ENCODE data around the gene NECAB3. TPM values are rescaled to one million over a fixed set of nuclear protein-coding genes. Genes with fewer than 3 reads are reported as not detected.

NECAB3 gene
- total RNA-seq, 2 experiments from 2014 or later, result 21.0 to 22.7 TPM

GRCh38 chr20:33667245-33667675 lies 7.0 kb downstream of the NECAB3 start:
- ChIA-PET CTCF (interaction anchor here (0.6 to 5.5 kb wide), 39 partner anchors 8 to 375 kb away, joined by 3 to 55 read pairs (median 6); partner anchors contain the start of genes CBFA2T2, CDK5RAP1, NECAB3 and PXMP4), POLR2A (interaction anchor here (0.8 to 3.0 kb wide), 12 partner anchors 10 to 326 kb away, joined by 3 to 21 read pairs (median 10); partner anchors contain the start of genes CBFA2T2, E2F1, RALY and SNTA1)
- H3K9me3 Mint-ChIP-seq, result no peaks in the 10 kb centered on the region
- H3K36me3 Mint-ChIP-seq, result no peaks in the 10 kb centered on the region
- intact Hi-C loops (cut with micrococcal nuclease), result loop anchor here (5.0 kb wide), 2 partner anchors 225 to 265 kb away; partner anchors contain the start of genes CDK5RAP1 and SNTA1
- peak overlapping the region; percentile 71 for H3K27ac Mint-ChIP-seq
- peak overlapping the region; percentile 78 for H3K4me3 Mint-ChIP-seq
- H3K27me3 Mint-ChIP-seq, result no peaks in the 10 kb centered on the region
- peak; percentile 64 for DNase-seq
- peaks cover 37% of the 10 kb centered on the region for H3K4me1 Mint-ChIP-seq (ENCODE audit: low read depth)

DNA sequence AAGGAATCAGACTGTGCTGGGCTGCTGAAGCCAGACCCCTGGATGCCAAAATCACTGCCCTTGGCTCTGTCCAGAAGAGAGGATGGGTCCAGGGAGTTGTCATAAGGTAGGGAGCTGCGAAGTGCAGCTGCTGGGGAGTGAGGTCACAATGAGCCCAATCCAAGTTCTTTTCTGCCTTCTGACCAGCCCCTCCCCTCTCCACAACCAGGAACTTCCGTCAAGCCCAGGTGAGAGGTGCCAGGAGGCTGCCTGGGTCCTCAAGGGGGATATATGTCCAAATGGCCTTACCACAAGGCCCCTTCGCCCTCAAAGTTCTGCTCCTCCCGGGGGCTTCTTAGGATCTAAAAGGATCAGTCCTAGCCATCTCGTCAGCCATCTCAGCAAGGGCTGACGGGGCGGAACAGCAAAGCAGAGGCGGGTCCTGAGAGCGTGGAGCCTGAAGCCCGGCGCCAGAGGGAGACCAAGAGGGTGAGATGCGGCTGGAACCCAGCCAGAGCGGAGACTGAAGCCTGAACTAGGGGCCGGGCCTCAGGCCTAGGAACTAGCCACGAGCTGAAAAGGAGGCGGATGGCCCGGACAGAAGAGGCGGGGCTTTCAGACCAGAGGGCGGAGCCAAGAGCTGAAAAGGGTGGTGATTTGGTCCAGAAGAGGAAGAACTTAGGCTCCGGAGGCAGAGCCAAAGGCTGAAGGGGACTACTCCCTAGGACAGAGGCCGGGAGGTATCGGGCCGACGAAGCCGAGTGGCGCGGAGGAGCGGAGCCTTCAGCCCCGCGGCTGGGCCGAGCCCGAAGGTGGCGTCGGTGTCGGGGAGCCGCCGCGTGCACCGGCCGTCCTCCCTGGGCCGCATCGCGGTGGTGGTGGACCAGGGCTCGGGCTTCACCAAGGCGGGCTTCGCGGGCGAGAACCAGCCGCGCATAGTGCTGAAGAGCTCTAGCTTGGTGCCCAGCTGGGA lies 7.7 kb downstream of the NECAB3 start, which contains the start of gene ACTL10:
Gene ACTL10 (plus strand): TSS at position 651 of the 952 bp plus-strand sequence. CDS start 555 bp downstream, outside the sequence.
- ChIA-PET POLR2A (interaction anchor here (0.8 to 3.0 kb wide), 10 partner anchors 11 to 223 kb away, joined by 3 to 21 read pairs (median 10); partner anchors contain the start of genes CBFA2T2, E2F1, SNTA1 and ZNF341), CTCF (interaction anchor here (0.9 to 5.5 kb wide), 25 partner anchors 9 to 265 kb away, joined by 3 to 55 read pairs (median 9); partner anchors contain the start of genes CBFA2T2, CDK5RAP1, NECAB3 and PXMP4)
- Mint-ChIP-seq H3K27ac (peak within 1 kb of the TSS; percentile 90), H3K4me1 (ENCODE audit: low read depth) (peaks cover 38% of the 10 kb centered on the region), H3K36me3 (no peaks in the 10 kb centered on the region), H3K27me3 (no peaks in the 10 kb centered on the region), H3K9me3 (no peaks in the 10 kb centered on the region), H3K4me3 (peak within 1 kb of the TSS; percentile 80)
- intact Hi-C loops (cut with micrococcal nuclease), result loop anchor here (1.0 to 5.0 kb wide), 3 partner anchors 14 to 264 kb away; partner anchors contain the start of genes CDK5RAP1 and SNTA1
- DNase-seq, result peak; percentile 93

DNA sequence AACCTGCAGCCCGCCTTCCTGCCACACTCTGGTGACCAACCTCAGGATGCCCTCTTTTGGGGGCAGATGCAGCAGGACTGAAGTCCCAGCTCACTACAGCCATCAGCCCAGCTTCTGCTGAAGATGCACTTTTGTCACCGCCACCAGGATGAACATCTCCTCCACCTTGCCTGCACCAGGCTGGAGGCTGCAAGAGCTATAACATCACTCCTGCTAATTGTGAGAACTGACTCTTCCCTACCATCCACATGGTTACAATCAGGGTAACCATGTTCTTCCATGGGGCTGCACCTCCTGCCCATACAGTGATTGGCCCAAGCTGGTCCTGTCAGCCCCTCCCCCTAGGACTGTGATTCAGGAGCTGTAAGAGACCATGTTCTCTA lies 9.5 kb downstream of the NECAB3 start:
- Mint-ChIP-seq H3K4me3 (peak overlapping the region; percentile 82), H3K4me1 (ENCODE audit: low read depth) (peaks cover 38% of the 10 kb centered on the region), H3K36me3 (no peaks in the 10 kb centered on the region), H3K27ac (peak overlapping the region; percentile 89), H3K9me3 (no peaks in the 10 kb centered on the region), H3K27me3 (no peaks in the 10 kb centered on the region)
- POLR2A ChIA-PET, result interaction anchor here (0.6 to 2.5 kb wide), 8 partner anchors 8 to 447 kb away, joined by 3 to 18 read pairs (median 8); partner anchors contain the start of genes CBFA2T2 and EIF2S2
- DNase-seq, result peak; percentile 60
- intact Hi-C loops (cut with micrococcal nuclease), result loop anchor here (5.0 kb wide), 2 partner anchors 222 to 262 kb away; partner anchors contain the start of genes CDK5RAP1 and SNTA1
- CTCF ChIA-PET, result interaction anchor here (2.1 to 5.5 kb wide), 4 partner anchors 13 to 207 kb away, joined by 6 to 55 read pairs (median 22); partner anchors contain the start of gene CBFA2T2

DNA sequence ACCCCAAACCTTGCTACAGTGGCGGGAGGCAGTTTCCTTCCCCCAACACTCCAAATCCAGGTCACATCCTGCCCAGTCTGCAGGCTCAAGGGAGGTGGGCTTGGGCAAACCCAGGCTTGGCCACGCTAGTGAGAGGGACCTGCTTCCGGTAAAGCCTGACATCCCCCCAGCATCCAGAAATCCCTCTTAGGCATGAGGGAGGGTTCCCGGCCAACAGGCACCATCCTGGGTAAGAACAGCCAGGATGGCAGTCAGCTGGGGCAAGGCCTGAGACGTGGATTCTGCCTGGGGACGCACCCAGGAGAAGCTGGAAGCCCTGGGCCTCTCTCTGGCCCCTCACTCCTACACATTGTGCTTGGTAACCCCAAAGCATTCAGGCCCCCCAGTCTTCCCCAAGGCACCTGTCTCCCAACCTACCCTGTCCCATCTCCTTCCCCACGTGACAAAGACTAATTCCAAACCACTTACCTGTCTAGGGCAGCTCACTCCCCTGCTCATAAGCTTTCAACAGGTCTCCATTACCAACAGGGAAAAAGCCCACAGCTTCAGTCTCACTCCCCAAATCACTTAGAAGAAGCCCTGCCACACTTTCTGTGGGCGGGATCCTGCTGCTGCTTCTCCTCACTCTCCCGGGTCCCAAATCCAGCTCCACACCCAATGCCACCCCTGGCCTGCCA lies 10.0 kb downstream of the NECAB3 start:
- Mint-ChIP-seq H3K4me3 (peak overlapping the region; percentile 82), H3K36me3 (no peaks in the 10 kb centered on the region), H3K9me3 (no peaks in the 10 kb centered on the region), H3K27ac (peak overlapping the region; percentile 89), H3K4me1 (ENCODE audit: low read depth) (peaks cover 38% of the 10 kb centered on the region), H3K27me3 (no peaks in the 10 kb centered on the region)
- ChIA-PET POLR2A (interaction anchor here (0.6 to 2.5 kb wide), 11 partner anchors 8 to 448 kb away, joined by 3 to 18 read pairs (median 5); partner anchors contain the start of genes CBFA2T2 and EIF2S2), CTCF (interaction anchor here (2.1 to 5.5 kb wide), 5 partner anchors 11 to 206 kb away, joined by 6 to 55 read pairs (median 14); partner anchors contain the start of gene CBFA2T2)
- intact Hi-C loops (cut with micrococcal nuclease), result no loop called here
- DNase-seq, result no peak

GRCh38 chr20:33663161-33664084 lies 10.8 kb downstream of the NECAB3 start:
- POLR2A ChIA-PET, result interaction anchor here (0.9 to 2.5 kb wide), 13 partner anchors 8 to 449 kb away, joined by 3 to 18 read pairs (median 5); partner anchors contain the start of genes CBFA2T2 and EIF2S2
- Mint-ChIP-seq H3K27me3 (no peaks in the 10 kb centered on the region), H3K27ac (peak overlapping the region; percentile 89), H3K4me1 (ENCODE audit: low read depth) (peaks cover 32% of the 10 kb centered on the region), H3K9me3 (no peaks in the 10 kb centered on the region), H3K4me3 (peak overlapping the region; percentile 82), H3K36me3 (no peaks in the 10 kb centered on the region)
- DNase-seq, result peak; percentile 90
- intact Hi-C loops (cut with micrococcal nuclease), result loop anchor here (2.0 kb wide), 1 partner anchor 23 kb away; the partner anchor contains the start of gene E2F1
- CTCF ChIA-PET, result interaction anchor here (0.7 to 2.5 kb wide), 8 partner anchors 10 to 206 kb away, joined by 3 to 14 read pairs (median 6); partner anchors contain the start of genes CBFA2T2 and ZNF341

DNA sequence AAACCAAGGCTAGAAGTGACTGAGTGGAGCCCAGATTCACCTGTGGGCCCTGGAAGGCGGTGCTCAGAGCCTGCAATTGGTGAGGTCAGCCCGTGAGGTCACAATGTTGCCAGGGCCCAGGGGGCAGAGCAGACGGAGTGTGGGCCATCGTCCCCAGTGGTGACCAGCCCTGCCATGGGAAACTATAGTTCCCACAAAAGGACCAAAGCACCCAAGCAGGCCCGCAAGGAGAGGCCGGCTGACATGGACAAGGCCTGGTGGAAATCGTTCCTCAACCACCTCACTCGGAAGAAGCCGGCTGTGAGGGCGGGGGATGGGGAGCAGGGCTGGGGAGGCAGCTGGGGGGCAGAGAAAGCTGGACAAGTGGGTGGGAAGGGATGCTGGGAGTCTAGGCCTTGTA lies 12.1 kb downstream of the NECAB3 start, which contains the start of gene C20orf144:
Gene C20orf144 (plus strand): TSS at position 156 of the 400 bp plus-strand sequence. CDS start 19 bp downstream, at position 175.
- H3K9me3 Mint-ChIP-seq, result no peaks in the 10 kb centered on the region
- intact Hi-C loops (cut with micrococcal nuclease), result loop anchor here (2.0 kb wide), 1 partner anchor 25 kb away; the partner anchor contains the start of gene E2F1
- H3K36me3 Mint-ChIP-seq, result no peaks in the 10 kb centered on the region
- ChIA-PET CTCF (interaction anchor here (1.5 to 2.5 kb wide), 2 partner anchors 9 to 172 kb away, joined by 6 to 14 read pairs; partner anchors contain the start of gene CBFA2T2), POLR2A (interaction anchor here (0.7 to 2.5 kb wide), 5 partner anchors 8 to 202 kb away, joined by 3 to 18 read pairs (median 3); no protein-coding TSS in a partner anchor)
- no peak for DNase-seq
- no peaks in the 10 kb centered on the region for H3K27me3 Mint-ChIP-seq
- H3K4me1 Mint-ChIP-seq (ENCODE audit: low read depth), result peaks cover 30% of the 10 kb centered on the region
- H3K4me3 Mint-ChIP-seq, result peak within 1 kb of the TSS; percentile 82
- peak within 1 kb of the TSS; percentile 89 for H3K27ac Mint-ChIP-seq

- peaks cover 23% of the 10 kb centered on the region for H3K4me1 Mint-ChIP-seq (ENCODE audit: low read depth)
- H3K27me3 Mint-ChIP-seq, result no peaks in the 10 kb centered on the region
- intact Hi-C loops (cut with micrococcal nuclease), result no loop called here
- DNase-seq, result no peak
- no peaks in the 10 kb centered on the region for H3K36me3 Mint-ChIP-seq
- ChIA-PET CTCF (interaction anchor here (0.9 kb wide), 1 partner anchor 65 kb away, joined by 3 read pairs; no protein-coding TSS in a partner anchor), POLR2A (no interaction called here)
- no peak overlapping the region for H3K4me3 Mint-ChIP-seq
- H3K9me3 Mint-ChIP-seq, result no peaks in the 10 kb centered on the region
- no peak overlapping the region for H3K27ac Mint-ChIP-seq
These were observed 13.6 kb downstream of the NECAB3 start for GRCh38 chr20:33660685-33661058.

GRCh38 chr20:33660035-33660684 lies 14.1 kb downstream of the NECAB3 start:
- CTCF ChIA-PET, result interaction anchor here (0.9 kb wide), 1 partner anchor 65 kb away, joined by 3 read pairs; no protein-coding TSS in a partner anchor
- POLR2A ChIA-PET, result no interaction called here
- intact Hi-C loops (cut with micrococcal nuclease), result no loop called here
- H3K27ac Mint-ChIP-seq, result no peak overlapping the region
- H3K27me3 Mint-ChIP-seq, result no peaks in the 10 kb centered on the region
- no peaks in the 10 kb centered on the region for H3K36me3 Mint-ChIP-seq
- H3K4me1 Mint-ChIP-seq (ENCODE audit: low read depth), result peaks cover 20% of the 10 kb centered on the region
- H3K9me3 Mint-ChIP-seq, result no peaks in the 10 kb centered on the region
- H3K4me3 Mint-ChIP-seq, result no peak overlapping the region
- DNase-seq, result no peak

DNA sequence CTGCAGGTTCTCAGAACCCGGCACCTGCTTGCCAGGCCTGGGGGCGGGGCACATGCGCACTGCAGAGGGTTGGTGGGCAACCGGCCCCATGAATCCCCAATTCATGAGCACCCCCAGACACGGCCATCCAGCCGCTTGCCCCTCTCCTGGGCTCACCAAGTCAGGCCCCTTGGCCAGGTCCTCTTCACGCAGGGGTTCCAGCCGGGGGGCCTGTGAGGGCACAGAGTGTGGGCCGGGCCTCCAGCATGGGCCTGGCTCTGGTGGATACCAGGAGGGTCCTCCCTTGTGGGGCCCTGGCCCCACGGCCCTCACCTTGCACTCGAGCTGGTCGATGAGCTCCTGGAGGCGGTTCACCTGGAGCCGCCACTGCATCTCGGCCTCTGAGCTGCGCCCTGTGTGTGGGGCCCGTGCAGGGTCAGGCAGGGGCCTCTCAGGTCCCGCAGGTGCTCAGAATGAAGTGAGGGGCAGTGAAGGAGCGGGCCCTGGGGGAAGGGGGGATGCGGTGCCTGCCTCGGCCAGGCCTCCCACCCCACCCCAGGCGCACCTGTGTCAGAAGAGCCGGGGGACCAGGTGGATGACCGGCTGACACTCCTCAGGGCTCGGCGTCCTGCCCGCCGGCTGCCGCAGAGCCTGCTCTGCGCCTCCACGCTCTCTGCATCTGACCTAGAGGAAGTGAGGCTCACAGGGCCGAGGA lies 14.7 kb downstream of the NECAB3 start:
- intact Hi-C loops (cut with micrococcal nuclease), result no loop called here
- DNase-seq, result no peak
- Mint-ChIP-seq H3K4me1 (ENCODE audit: low read depth) (peaks cover 14% of the 10 kb centered on the region), H3K27ac (no peak overlapping the region), H3K36me3 (no peaks in the 10 kb centered on the region), H3K27me3 (no peaks in the 10 kb centered on the region), H3K9me3 (no peaks in the 10 kb centered on the region), H3K4me3 (no peak overlapping the region)
- POLR2A ChIA-PET, result no interaction called here
- CTCF ChIA-PET, result interaction anchor here (1.4 kb wide), 1 partner anchor 8 kb away, joined by 3 read pairs; no protein-coding TSS in a partner anchor
